D721Med (cell line): ENCODE results near the gene PCK1.

ENCODE experiments used
- DNase-seq: peaks from one replicate; pipeline ENCODE4 v3.0.0; 2011; ENCODE audit warnings: low spot score; ENCODE audit not compliant: insufficient read length
- FAIRE-seq: peaks from 2 replicates; lab custom pipeline; 2011; peaks lifted over from hg19 to GRCh38; lab: Jason Lieb, UNC
- CTCF ChIP-seq: IDR thresholded peaks from 2 replicates; pipeline ENCODE4 v1.5.1; 2012; ENCODE audit warnings: mild to moderate bottlenecking, control low read depth; ENCODE audit not compliant: insufficient read depth; ENCODE audit errors: missing control alignments

PCK1 gene

GRCh38 chr20:57562541-57563465 lies 1.9 kb downstream of the PCK1 start:
- DNase-seq (no peak), FAIRE-seq (no peak)
- no peak for TF ChIP-seq CTCF

DNA sequence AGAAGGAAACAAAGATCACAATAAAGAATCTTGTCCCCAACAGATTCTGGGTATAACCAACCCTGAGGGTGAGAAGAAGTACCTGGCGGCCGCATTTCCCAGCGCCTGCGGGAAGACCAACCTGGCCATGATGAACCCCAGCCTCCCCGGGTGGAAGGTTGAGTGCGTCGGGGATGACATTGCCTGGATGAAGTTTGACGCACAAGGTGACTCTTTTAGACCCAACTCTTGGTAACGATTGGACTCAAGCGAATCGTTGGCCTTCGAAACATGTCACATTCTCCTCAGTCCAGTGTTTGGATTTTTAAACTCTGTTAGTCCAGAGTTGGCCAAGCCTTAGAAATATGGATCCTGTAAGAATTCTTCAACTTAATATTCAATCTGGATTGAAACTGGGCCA lies 2.6 kb downstream of the PCK1 start:
- TF ChIP-seq CTCF, result no peak
- FAIRE-seq (no peak), DNase-seq (no peak)

DNA sequence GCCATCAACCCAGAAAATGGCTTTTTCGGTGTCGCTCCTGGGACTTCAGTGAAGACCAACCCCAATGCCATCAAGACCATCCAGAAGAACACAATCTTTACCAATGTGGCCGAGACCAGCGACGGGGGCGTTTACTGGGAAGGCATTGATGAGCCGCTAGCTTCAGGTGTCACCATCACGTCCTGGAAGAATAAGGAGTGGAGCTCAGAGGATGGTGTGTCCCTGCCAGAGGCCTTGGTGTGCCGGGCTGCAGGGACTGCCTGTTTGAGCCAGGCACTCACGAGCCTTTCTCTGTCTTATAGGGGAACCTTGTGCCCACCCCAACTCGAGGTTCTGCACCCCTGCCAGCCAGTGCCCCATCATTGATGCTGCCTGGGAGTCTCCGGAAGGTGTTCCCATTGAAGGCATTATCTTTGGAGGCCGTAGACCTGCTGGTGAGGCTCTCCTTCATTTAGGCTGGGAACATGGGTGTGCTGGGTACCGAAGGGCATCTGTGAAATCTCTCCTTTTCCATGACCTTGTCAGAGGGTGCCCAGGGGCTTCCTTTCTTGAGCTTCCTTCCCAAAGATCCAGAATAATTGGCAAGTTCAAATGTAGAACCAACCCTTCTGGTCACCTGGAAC lies 3.4 kb downstream of the PCK1 start:
- no peak for TF ChIP-seq CTCF
- no peak for FAIRE-seq
- no peak for DNase-seq

GRCh38 chr20:57564951-57565642 lies 4.2 kb downstream of the PCK1 start:
- FAIRE-seq (no peak), DNase-seq (no peak)
- no peak for TF ChIP-seq CTCF

DNA sequence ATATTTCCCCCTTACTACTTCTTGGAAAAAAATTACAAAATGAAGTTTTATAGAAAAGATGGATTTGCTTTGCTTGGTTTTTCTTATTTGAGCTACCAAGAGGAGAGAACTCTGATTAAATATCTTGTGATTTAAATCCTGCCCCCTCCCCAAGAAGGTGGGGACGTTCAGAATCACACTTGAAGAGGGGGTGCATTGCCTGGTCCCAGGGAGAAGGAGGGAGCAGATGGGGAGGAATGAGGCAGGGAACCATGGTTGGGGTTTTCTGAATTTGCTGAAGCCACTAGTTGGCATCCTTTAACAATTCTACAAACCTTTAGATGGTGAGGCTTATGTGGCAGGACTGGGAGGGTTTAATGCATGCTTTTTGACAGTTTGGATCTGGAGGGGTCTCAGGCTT lies 5.5 kb downstream of the PCK1 start:
- FAIRE-seq (no peak), DNase-seq (no peak)
- no peak for TF ChIP-seq CTCF

GRCh38 chr20:57566803-57567459 lies 6.0 kb downstream of the PCK1 start:
- no peak for FAIRE-seq

More at GRCh38 chr20:57566803-57567459, 6.0 kb downstream of the PCK1 start:
- no peak for TF ChIP-seq CTCF
- no peak for DNase-seq
